ENCODE data around the gene SMIM5.

DNA sequence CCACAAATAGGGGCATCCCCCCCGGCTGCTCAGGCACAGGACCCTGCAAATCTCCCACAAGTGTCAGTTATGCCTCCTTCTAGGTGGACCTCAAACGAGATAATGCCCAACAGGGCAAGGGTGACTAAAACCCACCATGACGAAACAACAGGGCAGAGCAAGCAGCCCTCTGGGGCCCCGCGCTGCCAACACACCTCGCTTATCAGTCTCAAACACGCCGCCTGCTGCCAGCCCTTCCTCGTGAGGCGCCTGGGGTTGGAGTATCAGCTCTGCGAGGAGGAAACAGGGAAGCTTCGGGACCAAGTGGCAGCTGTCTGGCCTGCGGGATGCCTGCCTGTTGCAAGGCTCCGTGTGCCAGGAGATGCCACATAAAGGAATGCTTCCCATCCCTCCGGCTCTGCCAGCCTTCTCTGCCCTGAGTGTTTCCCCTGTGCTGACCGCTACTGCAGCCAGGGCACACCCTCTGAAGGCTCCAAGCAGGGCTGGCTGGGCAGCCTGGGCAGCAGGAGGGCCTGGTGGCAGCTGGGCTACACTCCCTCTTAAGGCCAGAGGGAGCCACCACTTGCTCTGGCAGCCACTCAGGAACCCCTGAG lies 2.5 kb downstream of the SMIM5 start:
- TF ChIP-seq, protein P1, sequence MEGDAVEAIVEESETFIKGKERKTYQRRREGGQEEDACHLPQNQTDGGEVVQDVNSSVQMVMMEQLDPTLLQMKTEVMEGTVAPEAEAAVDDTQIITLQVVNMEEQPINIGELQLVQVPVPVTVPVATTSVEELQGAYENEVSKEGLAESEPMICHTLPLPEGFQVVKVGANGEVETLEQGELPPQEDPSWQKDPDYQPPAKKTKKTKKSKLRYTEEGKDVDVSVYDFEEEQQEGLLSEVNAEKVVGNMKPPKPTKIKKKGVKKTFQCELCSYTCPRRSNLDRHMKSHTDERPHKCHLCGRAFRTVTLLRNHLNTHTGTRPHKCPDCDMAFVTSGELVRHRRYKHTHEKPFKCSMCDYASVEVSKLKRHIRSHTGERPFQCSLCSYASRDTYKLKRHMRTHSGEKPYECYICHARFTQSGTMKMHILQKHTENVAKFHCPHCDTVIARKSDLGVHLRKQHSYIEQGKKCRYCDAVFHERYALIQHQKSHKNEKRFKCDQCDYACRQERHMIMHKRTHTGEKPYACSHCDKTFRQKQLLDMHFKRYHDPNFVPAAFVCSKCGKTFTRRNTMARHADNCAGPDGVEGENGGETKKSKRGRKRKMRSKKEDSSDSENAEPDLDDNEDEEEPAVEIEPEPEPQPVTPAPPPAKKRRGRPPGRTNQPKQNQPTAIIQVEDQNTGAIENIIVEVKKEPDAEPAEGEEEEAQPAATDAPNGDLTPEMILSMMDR (conservative IDR thresholded peaks at IDR 0.05; ENCODE audit: low read length), result no peak
- no peak for TF ChIP-seq EZH2phosphoT487 (IDR thresholded peaks at IDR 0.05; ENCODE audit: borderline replicate concordance, low read depth, low read length)

Measured in OCI-LY7 (cell line).